ENCODE results near the gene PPP1R14C. TPM values are rescaled to one million over a fixed set of nuclear protein-coding genes. Genes with fewer than 3 reads are reported as not detected.
A peak's percentile ranks its signal among the peaks of the same experiment; 100 is the strongest.

PPP1R14C gene, protein sequence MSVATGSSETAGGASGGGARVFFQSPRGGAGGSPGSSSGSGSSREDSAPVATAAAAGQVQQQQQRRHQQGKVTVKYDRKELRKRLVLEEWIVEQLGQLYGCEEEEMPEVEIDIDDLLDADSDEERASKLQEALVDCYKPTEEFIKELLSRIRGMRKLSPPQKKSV
- total RNA-seq (ENCODE audit: low replicate concordance): 12.6 and 19.2 TPM in 2 replicates
- long read RNA-seq, partial matches to known transcripts: 1 of 14 reads
- long read RNA-seq, other reads (novel, unspliced or antisense): 10 of 14 reads

DNA sequence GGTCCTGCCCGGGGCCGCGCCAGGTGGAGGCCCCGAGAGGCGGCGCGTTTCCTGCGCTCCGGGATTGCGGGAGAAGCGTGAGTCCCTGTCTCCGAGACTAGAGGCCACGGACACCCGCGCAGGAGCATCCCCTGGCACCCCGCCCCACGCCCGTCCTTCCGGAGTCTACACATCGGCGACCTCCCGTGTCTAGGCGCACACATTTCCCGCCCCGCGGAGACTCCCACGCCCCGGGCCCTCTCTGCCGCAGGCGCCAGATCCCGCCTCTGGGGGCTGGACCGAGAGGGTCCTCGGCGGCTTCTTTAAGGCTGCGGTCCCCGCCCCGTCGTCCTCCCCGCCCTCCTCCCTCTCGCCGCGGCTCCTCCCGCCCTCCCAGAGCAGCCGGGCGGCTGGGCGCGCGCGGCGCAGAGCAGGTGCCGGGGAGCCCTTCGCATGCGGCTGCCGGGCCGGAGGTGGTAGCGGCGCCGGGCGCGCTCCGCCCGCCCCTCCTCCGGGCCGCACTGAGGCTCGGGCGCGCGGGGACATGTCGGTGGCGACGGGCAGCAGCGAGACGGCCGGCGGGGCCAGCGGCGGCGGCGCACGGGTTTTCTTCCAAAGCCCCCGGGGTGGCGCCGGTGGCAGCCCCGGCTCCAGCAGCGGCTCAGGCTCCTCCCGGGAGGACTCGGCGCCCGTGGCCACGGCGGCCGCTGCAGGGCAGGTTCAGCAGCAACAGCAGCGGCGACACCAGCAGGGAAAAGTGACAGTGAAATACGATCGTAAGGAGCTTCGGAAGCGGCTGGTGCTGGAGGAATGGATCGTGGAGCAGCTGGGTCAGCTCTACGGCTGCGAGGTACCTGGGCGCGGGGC lies at the start of gene PPP1R14C:
PPP1R14C (plus strand) TSS at position 375 of the 846 bp plus-strand sequence; CDS start at position 524, 149 bp downstream.
- TF ChIP-seq, protein P1, sequence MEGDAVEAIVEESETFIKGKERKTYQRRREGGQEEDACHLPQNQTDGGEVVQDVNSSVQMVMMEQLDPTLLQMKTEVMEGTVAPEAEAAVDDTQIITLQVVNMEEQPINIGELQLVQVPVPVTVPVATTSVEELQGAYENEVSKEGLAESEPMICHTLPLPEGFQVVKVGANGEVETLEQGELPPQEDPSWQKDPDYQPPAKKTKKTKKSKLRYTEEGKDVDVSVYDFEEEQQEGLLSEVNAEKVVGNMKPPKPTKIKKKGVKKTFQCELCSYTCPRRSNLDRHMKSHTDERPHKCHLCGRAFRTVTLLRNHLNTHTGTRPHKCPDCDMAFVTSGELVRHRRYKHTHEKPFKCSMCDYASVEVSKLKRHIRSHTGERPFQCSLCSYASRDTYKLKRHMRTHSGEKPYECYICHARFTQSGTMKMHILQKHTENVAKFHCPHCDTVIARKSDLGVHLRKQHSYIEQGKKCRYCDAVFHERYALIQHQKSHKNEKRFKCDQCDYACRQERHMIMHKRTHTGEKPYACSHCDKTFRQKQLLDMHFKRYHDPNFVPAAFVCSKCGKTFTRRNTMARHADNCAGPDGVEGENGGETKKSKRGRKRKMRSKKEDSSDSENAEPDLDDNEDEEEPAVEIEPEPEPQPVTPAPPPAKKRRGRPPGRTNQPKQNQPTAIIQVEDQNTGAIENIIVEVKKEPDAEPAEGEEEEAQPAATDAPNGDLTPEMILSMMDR (conservative IDR thresholded peaks at IDR 0.05): no peak
- Mint-ChIP-seq H3K36me3 (no peaks in the 10 kb centered on the region), H3K27ac (peak within 1 kb of the TSS; percentile 41), H3K4me3 (peak within 1 kb of the TSS; percentile 91), H3K4me1 (ENCODE audit: unreplicated experiment) (peaks cover 24% of the 10 kb centered on the region), H3K27me3 (peaks cover 84% of the 10 kb centered on the region), H3K9me3 (no peaks in the 10 kb centered on the region)
- DNase-seq (ENCODE audit: extremely low spot score, unreplicated experiment): no peak

DNA sequence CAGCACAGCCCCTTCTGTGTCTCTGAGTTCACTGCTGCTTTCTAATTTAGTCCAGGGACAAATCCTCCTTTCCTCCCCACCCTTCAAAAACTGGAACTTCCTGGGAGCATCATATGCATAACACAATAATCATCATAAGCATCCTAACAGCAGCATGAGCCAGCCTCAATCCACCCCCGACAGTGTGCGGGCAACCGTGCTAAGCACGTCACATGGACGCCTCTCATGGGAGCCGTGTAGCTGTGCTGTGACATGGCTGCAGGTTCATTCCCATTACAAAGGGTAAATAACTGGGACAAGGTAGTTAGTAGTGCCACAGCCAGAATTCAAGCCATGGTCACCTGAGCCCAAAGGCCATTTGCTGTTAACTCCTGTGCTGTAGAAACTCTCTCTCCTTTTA lies 49.4 kb upstream of the PPP1R14C start:
- Mint-ChIP-seq H3K4me1 (ENCODE audit: unreplicated experiment) (peaks cover 7% of the 10 kb centered on the region), H3K9me3 (no peaks in the 10 kb centered on the region), H3K27me3 (peaks cover 18% of the 10 kb centered on the region), H3K36me3 (no peaks in the 10 kb centered on the region), H3K4me3 (peak overlapping the region; percentile 44), H3K27ac (peak overlapping the region; percentile 28)
- TF ChIP-seq, protein P1 (conservative IDR thresholded peaks at IDR 0.05): no peak
- no peak for DNase-seq (ENCODE audit: extremely low spot score, unreplicated experiment)

DNA sequence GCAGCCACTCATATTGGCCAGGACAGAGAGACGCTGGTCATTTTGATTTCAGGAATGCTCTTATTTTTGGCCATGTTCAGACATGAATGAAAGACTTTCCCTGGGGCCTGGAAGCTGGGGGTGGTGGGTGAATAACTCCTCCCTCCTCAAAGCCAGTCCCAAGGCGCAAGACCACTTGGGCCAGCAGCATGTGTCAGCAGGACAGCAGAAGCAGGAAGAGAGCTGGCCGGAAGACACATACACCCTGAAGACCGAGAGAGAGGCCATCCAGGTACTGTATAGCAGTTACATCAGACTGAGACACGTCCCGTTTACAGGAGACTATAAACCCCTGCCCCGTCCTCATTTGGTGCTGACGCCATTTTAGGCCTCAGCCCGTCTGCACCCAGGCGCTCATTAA lies 44.7 kb upstream of the PPP1R14C start:
- Mint-ChIP-seq H3K27ac (no peak overlapping the region), H3K36me3 (no peaks in the 10 kb centered on the region), H3K4me3 (no peak overlapping the region), H3K9me3 (peaks cover 4% of the 10 kb centered on the region), H3K27me3 (peaks cover 14% of the 10 kb centered on the region), H3K4me1 (ENCODE audit: unreplicated experiment) (peaks cover 7% of the 10 kb centered on the region)
- no peak for DNase-seq (ENCODE audit: extremely low spot score, unreplicated experiment)
- TF ChIP-seq, protein P1 (conservative IDR thresholded peaks at IDR 0.05): no peak

DNA sequence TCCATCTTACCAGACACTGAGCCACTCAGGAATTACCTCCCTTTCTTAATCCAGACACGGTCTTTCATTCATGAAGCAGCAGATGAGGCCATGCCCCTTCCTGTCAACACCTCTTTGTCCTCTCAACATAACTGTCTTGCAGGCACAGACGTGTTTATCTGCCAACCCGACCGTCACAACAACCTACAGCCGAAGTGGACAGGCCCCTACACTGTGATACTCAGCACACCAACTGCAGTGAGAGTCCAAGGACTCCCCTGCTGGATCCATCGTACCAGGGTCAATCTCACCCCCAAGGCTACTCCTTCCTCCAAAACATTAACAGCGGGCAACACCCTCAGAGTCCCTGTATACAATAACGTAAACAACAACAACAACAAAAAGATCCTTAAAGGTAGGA lies 43.3 kb upstream of the PPP1R14C start:
- no peak overlapping the region for H3K27ac Mint-ChIP-seq
- H3K36me3 Mint-ChIP-seq: no peaks in the 10 kb centered on the region
- DNase-seq (ENCODE audit: extremely low spot score, unreplicated experiment): no peak
- H3K4me3 Mint-ChIP-seq: no peak overlapping the region
- no peaks in the 10 kb centered on the region for H3K4me1 Mint-ChIP-seq (ENCODE audit: unreplicated experiment)
- peaks cover 11% of the 10 kb centered on the region for H3K27me3 Mint-ChIP-seq
- TF ChIP-seq, protein P1 (conservative IDR thresholded peaks at IDR 0.05): no peak
- H3K9me3 Mint-ChIP-seq: peaks cover 4% of the 10 kb centered on the region

DNA sequence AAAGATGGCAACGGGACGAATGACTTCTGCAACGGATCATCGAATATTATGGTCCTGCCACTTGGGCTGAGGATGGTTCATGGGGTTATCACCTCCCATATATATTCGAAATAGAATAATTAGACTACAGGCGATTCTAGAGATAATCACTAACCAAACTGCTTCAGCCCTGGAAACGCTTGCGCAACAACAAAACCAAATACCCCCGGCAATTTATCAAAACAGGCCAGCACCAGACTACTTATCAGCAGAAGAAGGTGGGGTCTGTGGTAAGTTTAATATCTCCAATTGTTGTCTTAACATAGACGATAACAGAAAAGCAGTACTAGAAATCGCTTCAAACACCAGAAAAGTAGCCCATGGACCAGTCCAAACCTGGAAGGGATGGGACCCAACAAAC lies 42.9 kb upstream of the PPP1R14C start:
- Mint-ChIP-seq H3K36me3 (no peaks in the 10 kb centered on the region), H3K4me3 (no peak overlapping the region), H3K27ac (no peak overlapping the region), H3K9me3 (peaks cover 4% of the 10 kb centered on the region), H3K4me1 (ENCODE audit: unreplicated experiment) (no peaks in the 10 kb centered on the region), H3K27me3 (peaks cover 8% of the 10 kb centered on the region)
- DNase-seq (ENCODE audit: extremely low spot score, unreplicated experiment): no peak
- TF ChIP-seq, protein P1 (conservative IDR thresholded peaks at IDR 0.05): no peak

Measured in type B pancreatic cell (in vitro differentiated cells).